ENCODE measurements around the gene SGIP1. TPM values are rescaled to one million over a fixed set of nuclear protein-coding genes. Genes with fewer than 3 reads are reported as not detected.
"Not testable (repeated sequence)": the region's sequence is repeated elsewhere in the genome, so short reads cannot be mapped to it uniquely, and the experiment has no call there.

Gene SGIP1
- total and polyA plus RNA-seq, 5 donors from 2014 or later, result not detected

- Mint-ChIP-seq H3K4me1 (peaks cover 10 to 13% (median 11%) of the 10 kb centered on the region in 4 donors), H3K36me3 (no peaks in the 10 kb centered on the region), H3K27me3 (peaks cover 7% of the 10 kb centered on the region), H3K4me3 (no peak overlapping the region), H3K9me3 (peaks cover 0 to 4% (median 0%) of the 10 kb centered on the region in 7 donors), H3K27ac (no peak overlapping the region)
- H3K4me1 ChIP-seq (ENCODE audit: control insufficient read depth, insufficient read depth, low read length, poor library complexity, severe bottlenecking), result peaks cover 9% of the 10 kb centered on the region
- H3K27ac ChIP-seq (ENCODE audit: insufficient read depth, low read length, poor library complexity, severe bottlenecking), result no peak overlapping the region
- no peak for ATAC-seq (ENCODE audit: low read depth in 2 of 2)
- no peaks in the 10 kb centered on the region for H3K27me3 ChIP-seq (ENCODE audit: control insufficient read depth, insufficient read depth, low read length)
- H3K9me3 ChIP-seq (ENCODE audit: control insufficient read depth in 2 of 2, low read length in 2 of 2), result no peaks in the 10 kb centered on the region
- no peak for DNase-seq
- no peak overlapping the region for H3K4me3 ChIP-seq (ENCODE audit: low read depth, low read length)
- H3K36me3 ChIP-seq (ENCODE audit: control insufficient read depth, insufficient read depth, low read length), result no peaks in the 10 kb centered on the region
Observed at GRCh38 chr1:66791621-66792610, 258.0 kb downstream of the SGIP1 start.

- not testable (repeated sequence) for H3K4me3 Mint-ChIP-seq; H3K36me3 Mint-ChIP-seq; H3K27me3 ChIP-seq (ENCODE audit: control insufficient read depth, insufficient read depth, low read length); DNase-seq; H3K4me3 ChIP-seq (ENCODE audit: low read depth, low read length); H3K36me3 ChIP-seq (ENCODE audit: control insufficient read depth, insufficient read depth, low read length); H3K4me1 Mint-ChIP-seq; ATAC-seq (ENCODE audit: low read depth in 2 of 2); H3K27ac ChIP-seq (ENCODE audit: insufficient read depth, low read length, poor library complexity, severe bottlenecking); H3K9me3 Mint-ChIP-seq; H3K9me3 ChIP-seq (ENCODE audit: control insufficient read depth in 2 of 2, low read length in 2 of 2); H3K27ac Mint-ChIP-seq; H3K4me1 ChIP-seq (ENCODE audit: control insufficient read depth, insufficient read depth, low read length, poor library complexity, severe bottlenecking)
- peaks cover 25% of the 10 kb centered on the region for H3K27me3 Mint-ChIP-seq
Observed at GRCh38 chr1:66795839-66796238, 261.9 kb downstream of the SGIP1 start.

Other genes starting within 250 kb of the SGIP1 start
- gene DYNLT5, start 218.3 kb downstream of the SGIP1 start, total RNA-seq, result not detected
- gene DYNLT5, start 218.3 kb downstream of the SGIP1 start, polyA plus RNA-seq, result not detected

Measured in CD4-positive, CD25-positive, alpha-beta regulatory T cell (primary cell).